HG03025 (cell line): ENCODE measurements around the gene KLK3.
"Not testable (repeated sequence)": the region's sequence is repeated elsewhere in the genome, so short reads cannot be mapped to it uniquely, and the experiment has no call there.

ENCODE experiments used
- ATAC-seq: cut with Tn5 transposase; IDR thresholded peaks from one replicate; pipeline ENCODE4 v1.9.1; 2021; ENCODE audit warnings: mild to moderate bottlenecking, moderate library complexity; ENCODE audit not compliant: unreplicated experiment, low FRiP score

KLK3 gene

GRCh38 chr19:50859849-50860248, 5.1 kb downstream of the KLK3 start:
- no peak for ATAC-seq

DNA sequence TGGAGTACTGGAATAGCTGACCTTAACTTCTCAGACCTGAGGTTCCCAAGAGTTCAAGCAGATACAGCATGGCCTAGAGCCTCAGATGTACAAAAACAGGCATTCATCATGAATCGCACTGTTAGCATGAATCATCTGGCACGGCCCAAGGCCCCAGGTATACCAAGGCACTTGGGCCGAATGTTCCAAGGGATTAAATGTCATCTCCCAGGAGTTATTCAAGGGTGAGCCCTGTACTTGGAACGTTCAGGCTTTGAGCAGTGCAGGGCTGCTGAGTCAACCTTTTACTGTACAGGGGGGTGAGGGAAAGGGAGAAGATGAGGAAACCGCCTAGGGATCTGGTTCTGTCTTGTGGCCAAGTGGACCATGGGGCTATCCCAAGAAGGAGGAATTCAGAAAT, 6.3 kb downstream of the KLK3 start:
- ATAC-seq = no peak

DNA sequence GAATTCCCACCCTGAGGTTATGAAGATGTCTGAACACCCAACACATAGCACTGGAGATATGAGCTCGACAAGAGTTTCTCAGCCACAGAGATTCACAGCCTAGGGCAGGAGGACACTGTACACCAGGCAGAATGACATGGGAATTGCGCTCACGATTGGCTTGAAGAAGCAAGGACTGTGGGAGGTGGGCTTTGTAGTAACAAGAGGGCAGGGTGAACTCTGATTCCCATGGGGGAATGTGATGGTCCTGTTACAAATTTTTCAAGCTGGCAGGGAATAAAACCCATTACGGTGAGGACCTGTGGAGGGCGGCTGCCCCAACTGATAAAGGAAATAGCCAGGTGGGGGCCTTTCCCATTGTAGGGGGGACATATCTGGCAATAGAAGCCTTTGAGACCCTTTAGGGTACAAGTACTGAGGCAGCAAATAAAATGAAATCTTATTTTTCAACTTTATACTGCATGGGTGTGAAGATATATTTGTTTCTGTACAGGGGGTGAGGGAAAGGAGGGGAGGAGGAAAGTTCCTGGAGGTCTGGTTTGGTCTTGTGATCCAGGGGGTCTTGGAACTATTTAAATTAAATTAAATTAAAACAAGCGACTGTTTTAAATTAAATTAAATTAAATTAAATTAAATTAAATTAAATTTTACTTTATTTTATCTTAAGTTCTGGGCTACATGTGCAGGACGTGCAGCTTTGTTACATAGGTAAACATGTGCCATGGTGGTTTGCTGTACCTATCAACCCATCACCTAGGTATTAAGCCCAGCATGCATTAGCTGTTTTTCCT, 7.0 kb downstream of the KLK3 start:
- no peak for ATAC-seq

GRCh38 chr19:50869479-50869878, 14.8 kb downstream of the KLK3 start:
- no peak for ATAC-seq

GRCh38 chr19:50870417-50871089, 15.8 kb downstream of the KLK3 start:
- ATAC-seq = no peak

GRCh38 chr19:50873056-50873455, 18.3 kb downstream of the KLK3 start, which contains the start of gene KLK2:
Gene KLK2 (plus strand): TSS chr19:50873439. CDS start chr19:50873474, 35 bp downstream.
- ATAC-seq = no peak

DNA sequence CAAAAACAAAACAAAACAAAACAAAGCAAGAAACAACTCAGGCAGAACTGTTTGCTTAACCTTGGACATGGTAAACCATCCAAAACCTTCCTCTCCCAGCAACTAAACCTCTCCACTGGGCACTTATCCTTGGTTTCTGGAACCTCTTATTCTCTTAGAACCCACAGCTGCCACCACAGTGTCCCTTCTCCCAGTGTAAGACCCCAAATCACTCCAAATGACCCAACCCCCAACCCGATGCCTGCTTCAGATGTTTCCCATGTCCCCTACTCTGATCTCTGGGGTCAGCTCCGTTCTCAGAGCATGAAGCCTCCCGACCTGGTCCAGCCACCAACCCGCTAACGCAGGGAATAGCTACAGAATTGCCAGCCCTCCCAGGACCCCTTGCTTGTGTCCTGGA, 19.5 kb downstream of the KLK3 start:
- no peak for ATAC-seq

- no peak for ATAC-seq
Measured at GRCh38 chr19:50875795-50876422, 21.2 kb downstream of the KLK3 start.

DNA sequence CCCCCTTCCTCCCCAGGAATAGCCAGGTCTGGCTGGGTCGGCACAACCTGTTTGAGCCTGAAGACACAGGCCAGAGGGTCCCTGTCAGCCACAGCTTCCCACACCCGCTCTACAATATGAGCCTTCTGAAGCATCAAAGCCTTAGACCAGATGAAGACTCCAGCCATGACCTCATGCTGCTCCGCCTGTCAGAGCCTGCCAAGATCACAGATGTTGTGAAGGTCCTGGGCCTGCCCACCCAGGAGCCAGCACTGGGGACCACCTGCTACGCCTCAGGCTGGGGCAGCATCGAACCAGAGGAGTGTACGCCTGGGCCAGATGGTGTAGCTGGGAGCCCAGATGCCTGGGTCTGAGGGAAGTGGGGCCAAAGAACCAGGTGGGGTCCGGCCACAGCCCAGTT, 21.7 kb downstream of the KLK3 start:
- no peak for ATAC-seq

- no peak for ATAC-seq
Measured at GRCh38 chr19:50877338-50877737, 22.6 kb downstream of the KLK3 start.

GRCh38 chr19:50878851-50879250, 24.1 kb downstream of the KLK3 start:
- ATAC-seq = no peak

GRCh38 chr19:50880241-50880640, 25.5 kb downstream of the KLK3 start:
- ATAC-seq = no peak

DNA sequence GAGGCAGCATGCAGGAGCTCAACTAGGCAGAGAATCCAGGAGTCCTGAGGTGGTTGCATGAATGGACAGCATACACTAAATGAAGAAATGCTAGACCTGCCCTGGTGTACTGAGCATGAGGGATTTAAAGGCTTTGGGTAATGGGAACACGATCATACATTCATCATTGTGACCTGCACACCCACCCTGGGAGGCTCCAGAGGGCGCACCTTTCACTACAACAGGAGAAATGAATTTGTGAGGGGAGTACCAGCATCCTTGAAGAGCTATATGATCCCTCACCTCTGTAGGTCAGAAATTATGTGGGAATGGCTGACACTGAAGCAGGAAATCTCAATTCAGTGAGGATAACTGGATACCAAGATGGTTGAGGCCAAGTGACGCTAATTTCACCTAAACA, 27.5 kb downstream of the KLK3 start:
- ATAC-seq = no peak

DNA sequence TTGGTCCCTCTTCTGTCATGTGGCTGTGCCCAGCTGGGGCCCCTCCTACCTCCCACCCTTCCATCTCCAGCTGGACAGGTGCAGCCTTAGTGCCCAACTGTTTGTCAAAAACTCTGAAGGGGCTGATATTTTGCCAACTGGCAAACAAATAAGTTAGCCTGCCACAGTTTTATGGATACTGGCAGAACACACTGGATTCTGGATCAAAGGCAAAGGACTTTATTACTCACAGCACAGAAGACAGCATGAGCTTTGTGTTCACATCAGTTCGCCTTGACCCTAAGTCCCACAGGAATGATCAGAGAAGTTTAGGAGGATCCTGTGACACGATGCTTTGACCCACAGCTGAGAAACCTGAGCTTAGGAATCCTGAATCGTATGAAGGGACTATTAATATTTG, 34.9 kb downstream of the KLK3 start:
- ATAC-seq = no peak

DNA sequence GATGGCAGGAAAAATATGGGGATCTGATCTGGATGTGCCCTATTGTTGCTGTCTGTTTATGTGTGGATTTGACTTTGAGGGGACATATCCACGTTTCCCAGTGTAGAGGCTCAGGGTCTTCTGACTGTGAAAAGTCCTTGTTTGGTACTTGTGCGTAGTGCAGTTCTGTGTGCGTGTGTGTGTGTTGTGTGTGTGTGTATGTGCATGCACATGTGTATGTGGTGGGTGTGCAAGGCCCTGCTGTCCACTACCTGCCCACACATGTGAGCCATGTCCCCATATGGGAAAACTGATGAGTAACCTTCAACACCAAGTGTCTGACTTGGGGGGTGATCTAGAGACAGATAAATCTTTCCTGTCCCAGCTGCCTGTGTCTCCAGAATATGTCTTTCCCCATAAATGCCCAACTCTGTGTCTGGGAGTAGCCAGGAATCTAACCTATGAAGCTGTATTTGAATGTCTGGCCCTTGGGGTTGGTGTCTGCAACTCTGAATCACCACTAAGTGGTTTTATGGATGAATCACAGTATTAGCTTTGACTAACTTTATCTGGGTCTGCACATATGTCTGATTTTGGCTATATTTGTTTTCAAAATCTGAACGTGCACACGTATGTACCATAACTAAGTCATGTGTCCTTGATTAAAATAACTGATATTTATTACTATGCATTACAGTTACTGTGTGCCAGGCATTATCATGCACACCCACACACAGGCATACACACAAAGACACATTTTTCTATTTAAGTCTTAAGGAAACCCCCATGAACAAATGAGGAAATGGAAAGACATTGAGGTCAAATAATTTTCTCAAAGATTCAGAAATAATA, 35.9 kb downstream of the KLK3 start:
- no peak for ATAC-seq

GRCh38 chr19:50891253-50891625, 36.5 kb downstream of the KLK3 start:
- ATAC-seq = no peak

- no peak for ATAC-seq
Measured at GRCh38 chr19:50893047-50893736, 38.5 kb downstream of the KLK3 start.

DNA sequence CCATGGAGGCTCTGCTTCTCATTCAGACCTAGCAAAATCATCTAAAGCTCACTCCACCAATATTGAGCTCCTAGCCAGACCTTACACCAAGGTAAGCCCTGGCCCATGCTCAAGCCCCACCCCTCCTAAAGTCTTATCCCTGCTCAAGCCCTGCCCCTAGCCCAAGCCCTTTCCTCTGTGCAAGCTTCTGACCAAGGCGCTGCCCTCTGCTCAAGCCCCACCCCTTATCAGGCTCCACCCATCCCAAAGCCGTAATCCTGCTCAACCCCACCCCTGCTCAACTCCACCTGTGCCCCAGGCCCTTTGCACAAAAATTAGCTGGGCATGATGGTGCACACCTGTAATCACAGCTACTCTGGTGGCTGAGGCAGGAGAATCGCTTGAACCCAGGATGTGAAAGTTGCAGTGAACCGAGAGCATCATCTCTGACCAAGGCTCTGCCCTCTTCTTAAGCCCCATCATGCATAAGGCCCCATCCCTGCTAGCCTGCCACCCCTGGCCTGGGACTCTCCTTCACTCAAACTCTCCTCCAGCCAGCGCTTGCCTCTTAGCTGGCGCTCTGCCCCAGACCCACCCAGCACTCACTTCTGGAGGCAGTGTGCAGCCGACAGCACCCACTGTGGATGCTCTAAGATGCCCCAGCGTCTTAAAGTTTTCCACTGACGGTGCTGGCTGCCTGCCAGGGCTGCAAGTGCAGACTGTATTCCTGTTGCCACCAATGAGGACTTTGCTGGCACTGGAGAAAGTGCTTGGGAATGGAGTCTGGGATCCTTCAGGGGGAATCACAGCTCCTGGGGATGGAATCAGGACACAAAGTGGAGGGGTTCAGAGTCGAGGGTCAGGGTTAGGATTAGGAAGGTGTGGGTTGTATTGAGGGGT, 40.0 kb downstream of the KLK3 start:
- ATAC-seq = no peak

GRCh38 chr19:50896089-50896590, 41.4 kb downstream of the KLK3 start:
- not testable (repeated sequence) for ATAC-seq
